PFSK-1 (cell line): ENCODE measurements around the gene PPP1R12B.

ENCODE experiments used
- POLR2AphosphoS5 ChIP-seq: IDR thresholded peaks from 2 replicates; pipeline ENCODE4 v1.6.1; 2012; ENCODE audit warnings: low read depth, mild to moderate bottlenecking, control low read depth, low read length, moderate library complexity
- SIN3A ChIP-seq: IDR thresholded peaks from 2 replicates; pipeline ENCODE4 v1.6.1; 2012; ENCODE audit warnings: mild to moderate bottlenecking, low read length, moderate library complexity, borderline replicate concordance; ENCODE audit not compliant: insufficient read depth
- TF ChIP-seq, protein P1 (sequence below), 2 experiments: IDR thresholded peaks; 2 replicates each; pipeline versions ENCODE4 v1.6.1 to v1.8.0; 2011 to 2012; ENCODE audit warnings: low read depth in 2 of 2, low read length in 2 of 2, control low read depth in 1 of 2, inconsistent platforms in 1 of 2, mild to moderate bottlenecking in 1 of 2, moderate library complexity in 1 of 2; ENCODE audit not compliant: insufficient read depth in 1 of 2

DNA sequence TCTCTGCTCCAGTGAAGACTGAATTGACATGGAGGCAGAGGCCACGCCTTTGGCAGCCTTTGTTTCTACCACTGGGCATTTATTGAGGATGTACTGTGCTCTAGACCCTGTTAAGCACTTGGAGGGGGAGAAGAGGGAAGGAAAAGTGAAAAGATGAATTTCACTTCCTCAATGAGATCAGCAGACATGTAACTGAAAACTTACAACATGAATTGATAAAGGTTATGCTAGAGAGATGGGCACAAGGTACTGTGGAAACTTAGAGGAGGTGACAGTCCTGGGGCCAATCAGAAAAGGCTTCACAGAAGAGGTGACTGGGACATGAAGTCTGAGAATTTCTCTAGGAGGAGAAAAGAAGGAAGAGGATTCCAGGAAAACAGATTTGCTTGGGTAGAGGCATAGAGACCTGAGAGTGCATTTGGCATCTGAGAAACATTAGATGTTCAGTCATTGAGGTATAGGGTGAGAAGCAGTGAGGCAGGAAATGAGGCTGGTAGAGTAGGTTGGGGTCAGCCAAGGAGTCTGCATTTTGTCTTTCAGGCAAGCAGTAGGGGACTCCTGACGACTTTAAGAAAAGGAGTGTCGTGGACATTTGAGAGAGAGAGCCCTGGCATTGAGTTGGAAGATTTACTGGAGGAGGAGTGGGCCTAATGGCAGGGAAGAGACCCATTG lies 248.7 kb downstream of the PPP1R12B start:
- TF ChIP-seq POLR2AphosphoS5 = no peak
- TF ChIP-seq, protein P1, sequence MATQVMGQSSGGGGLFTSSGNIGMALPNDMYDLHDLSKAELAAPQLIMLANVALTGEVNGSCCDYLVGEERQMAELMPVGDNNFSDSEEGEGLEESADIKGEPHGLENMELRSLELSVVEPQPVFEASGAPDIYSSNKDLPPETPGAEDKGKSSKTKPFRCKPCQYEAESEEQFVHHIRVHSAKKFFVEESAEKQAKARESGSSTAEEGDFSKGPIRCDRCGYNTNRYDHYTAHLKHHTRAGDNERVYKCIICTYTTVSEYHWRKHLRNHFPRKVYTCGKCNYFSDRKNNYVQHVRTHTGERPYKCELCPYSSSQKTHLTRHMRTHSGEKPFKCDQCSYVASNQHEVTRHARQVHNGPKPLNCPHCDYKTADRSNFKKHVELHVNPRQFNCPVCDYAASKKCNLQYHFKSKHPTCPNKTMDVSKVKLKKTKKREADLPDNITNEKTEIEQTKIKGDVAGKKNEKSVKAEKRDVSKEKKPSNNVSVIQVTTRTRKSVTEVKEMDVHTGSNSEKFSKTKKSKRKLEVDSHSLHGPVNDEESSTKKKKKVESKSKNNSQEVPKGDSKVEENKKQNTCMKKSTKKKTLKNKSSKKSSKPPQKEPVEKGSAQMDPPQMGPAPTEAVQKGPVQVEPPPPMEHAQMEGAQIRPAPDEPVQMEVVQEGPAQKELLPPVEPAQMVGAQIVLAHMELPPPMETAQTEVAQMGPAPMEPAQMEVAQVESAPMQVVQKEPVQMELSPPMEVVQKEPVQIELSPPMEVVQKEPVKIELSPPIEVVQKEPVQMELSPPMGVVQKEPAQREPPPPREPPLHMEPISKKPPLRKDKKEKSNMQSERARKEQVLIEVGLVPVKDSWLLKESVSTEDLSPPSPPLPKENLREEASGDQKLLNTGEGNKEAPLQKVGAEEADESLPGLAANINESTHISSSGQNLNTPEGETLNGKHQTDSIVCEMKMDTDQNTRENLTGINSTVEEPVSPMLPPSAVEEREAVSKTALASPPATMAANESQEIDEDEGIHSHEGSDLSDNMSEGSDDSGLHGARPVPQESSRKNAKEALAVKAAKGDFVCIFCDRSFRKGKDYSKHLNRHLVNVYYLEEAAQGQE (IDR thresholded peaks at IDR 0.05; ENCODE audit: insufficient read depth in 1 of 2, low read depth in 2 of 2, low read length in 2 of 2) = no peak
- TF ChIP-seq SIN3A = no peak
